ENCODE data around the gene PJVK.

GRCh38 chr2:178417916-178418315, 33.3 kb upstream of the PJVK start:
- TF ChIP-seq, protein P1, sequence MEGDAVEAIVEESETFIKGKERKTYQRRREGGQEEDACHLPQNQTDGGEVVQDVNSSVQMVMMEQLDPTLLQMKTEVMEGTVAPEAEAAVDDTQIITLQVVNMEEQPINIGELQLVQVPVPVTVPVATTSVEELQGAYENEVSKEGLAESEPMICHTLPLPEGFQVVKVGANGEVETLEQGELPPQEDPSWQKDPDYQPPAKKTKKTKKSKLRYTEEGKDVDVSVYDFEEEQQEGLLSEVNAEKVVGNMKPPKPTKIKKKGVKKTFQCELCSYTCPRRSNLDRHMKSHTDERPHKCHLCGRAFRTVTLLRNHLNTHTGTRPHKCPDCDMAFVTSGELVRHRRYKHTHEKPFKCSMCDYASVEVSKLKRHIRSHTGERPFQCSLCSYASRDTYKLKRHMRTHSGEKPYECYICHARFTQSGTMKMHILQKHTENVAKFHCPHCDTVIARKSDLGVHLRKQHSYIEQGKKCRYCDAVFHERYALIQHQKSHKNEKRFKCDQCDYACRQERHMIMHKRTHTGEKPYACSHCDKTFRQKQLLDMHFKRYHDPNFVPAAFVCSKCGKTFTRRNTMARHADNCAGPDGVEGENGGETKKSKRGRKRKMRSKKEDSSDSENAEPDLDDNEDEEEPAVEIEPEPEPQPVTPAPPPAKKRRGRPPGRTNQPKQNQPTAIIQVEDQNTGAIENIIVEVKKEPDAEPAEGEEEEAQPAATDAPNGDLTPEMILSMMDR (IDR thresholded peaks at IDR 0.05): no peak
- TF ChIP-seq FOXJ3 (CRISPR knock-in tag; IDR thresholded peaks at IDR 0.05; ENCODE audit: borderline replicate concordance): no peak
- no peak for TF ChIP-seq NFYB (CRISPR knock-in tag; conservative IDR thresholded peaks at IDR 0.05; ENCODE audit: low read depth)
- no peak for TF ChIP-seq ZNF416 (CRISPR knock-in tag; IDR thresholded peaks at IDR 0.05)
- TF ChIP-seq JAZF1 (CRISPR knock-in tag; IDR thresholded peaks at IDR 0.05): no peak
- TF ChIP-seq, protein P2, sequence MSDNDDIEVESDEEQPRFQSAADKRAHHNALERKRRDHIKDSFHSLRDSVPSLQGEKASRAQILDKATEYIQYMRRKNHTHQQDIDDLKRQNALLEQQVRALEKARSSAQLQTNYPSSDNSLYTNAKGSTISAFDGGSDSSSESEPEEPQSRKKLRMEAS (CRISPR knock-in tag; IDR thresholded peaks at IDR 0.05): no peak
- TF ChIP-seq ZNF138 (CRISPR knock-in tag; conservative IDR thresholded peaks at IDR 0.05): no peak
- TF ChIP-seq, protein P3, sequence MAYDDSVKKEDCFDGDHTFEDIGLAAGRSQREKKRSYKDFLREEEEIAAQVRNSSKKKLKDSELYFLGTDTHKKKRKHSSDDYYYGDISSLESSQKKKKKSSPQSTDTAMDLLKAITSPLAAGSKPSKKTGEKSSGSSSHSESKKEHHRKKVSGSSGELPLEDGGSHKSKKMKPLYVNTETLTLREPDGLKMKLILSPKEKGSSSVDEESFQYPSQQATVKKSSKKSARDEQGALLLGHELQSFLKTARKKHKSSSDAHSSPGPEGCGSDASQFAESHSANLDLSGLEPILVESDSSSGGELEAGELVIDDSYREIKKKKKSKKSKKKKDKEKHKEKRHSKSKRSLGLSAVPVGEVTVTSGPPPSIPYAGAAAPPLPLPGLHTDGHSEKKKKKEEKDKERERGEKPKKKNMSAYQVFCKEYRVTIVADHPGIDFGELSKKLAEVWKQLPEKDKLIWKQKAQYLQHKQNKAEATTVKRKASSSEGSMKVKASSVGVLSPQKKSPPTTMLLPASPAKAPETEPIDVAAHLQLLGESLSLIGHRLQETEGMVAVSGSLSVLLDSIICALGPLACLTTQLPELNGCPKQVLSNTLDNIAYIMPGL (CRISPR knock-in tag; IDR thresholded peaks at IDR 0.05): no peak
- TF ChIP-seq ESRRA (CRISPR knock-in tag; IDR thresholded peaks at IDR 0.05; ENCODE audit: borderline replicate concordance): no peak
- TF ChIP-seq ZNF263 (CRISPR knock-in tag; IDR thresholded peaks at IDR 0.05; ENCODE audit: low read depth): no peak
- TF ChIP-seq ZNF121 (CRISPR knock-in tag; IDR thresholded peaks at IDR 0.05): no peak
- TF ChIP-seq ZNF671 (CRISPR knock-in tag; IDR thresholded peaks at IDR 0.05): no peak
- TF ChIP-seq ATF3 (CRISPR knock-in tag; conservative IDR thresholded peaks at IDR 0.05): no peak
- TF ChIP-seq MYBL2 (CRISPR knock-in tag; IDR thresholded peaks at IDR 0.05): no peak

All from WTC11 (cell line).